SK-N-SH (cell line): ENCODE measurements around the gene LACTB. TPM values are rescaled to one million over a fixed set of nuclear protein-coding genes. Genes with fewer than 3 reads are reported as not detected.
A peak's percentile ranks its signal among the peaks of the same experiment; 100 is the strongest.

Source experiments
- CTCF ChIA-PET: fragments of 300-600, 350-600 bp; formaldehyde crosslinking; extraction: SDS; loops from one replicate; lab custom pipeline; 2021; lab: Yijun Ruan, JAX
- POLR2A ChIA-PET: fragments of 350-600 bp; sonication (Branson Sonifier 250); formaldehyde crosslinking; extraction: SDS; loops from one replicate; lab custom pipeline; 2020; ENCODE audit warnings: antibody characterized with exemption, inconsistent platforms; lab: Yijun Ruan, JAX
- DNase-seq: peaks from one replicate; pipeline ENCODE4 v3.0.0; 2012
- H2AFZ ChIP-seq: fragments of 200-600 bp; sonication (generic); 2 replicates; pipeline ENCODE4 v1.8.1; 2016; ENCODE audit warnings: antibody characterized with exemption, mild to moderate bottlenecking, low read depth
- H3F3A ChIP-seq: fragments of 200-600 bp; sonication (generic); replicated peaks from 2 replicates; pipeline ENCODE3; 2016; ENCODE audit warnings: antibody characterized with exemption, mild to moderate bottlenecking; ENCODE audit not compliant: insufficient read depth
- H3K27ac ChIP-seq, 2 experiments: fragments of 200-500 bp in 1 of 2; fragments of 200-600 bp in 1 of 2; sonication (Bioruptor generic) in 1 of 2; sonication (generic), shearing (Covaris generic) in 1 of 2; 2 replicates each; pipeline versions ENCODE4 v1.5.1 to v1.6.1; 2014 to 2016; ENCODE audit warnings: low read depth in 2 of 2, inconsistent platforms in 1 of 2, low read length in 1 of 2, mild to moderate bottlenecking in 1 of 2, mixed read lengths in 1 of 2
- H3K27me3 ChIP-seq: fragments of 200-600 bp; sonication (generic), shearing (Covaris generic); 2 replicates; pipeline ENCODE4 v1.6.1; 2016; ENCODE audit warnings: mixed run types; ENCODE audit not compliant: insufficient read depth
- H3K36me3 ChIP-seq, 2 experiments: fragments of 200-500 bp in 1 of 2; fragments of 200-600 bp in 1 of 2; sonication (Bioruptor generic) in 1 of 2; sonication (generic) in 1 of 2; replicated peaks in 1 of 2; 2 replicates each; pipeline versions ENCODE3 to v1.5.1; 2014 to 2016; ENCODE audit warnings: low read length in 1 of 2, mild to moderate bottlenecking in 1 of 2; ENCODE audit not compliant: insufficient read depth in 2 of 2, control insufficient read depth in 1 of 2
- H3K4me1 ChIP-seq, 2 experiments: fragments of 200-500 bp in 1 of 2; fragments of 200-600 bp in 1 of 2; sonication (Bioruptor generic) in 1 of 2; sonication (generic), shearing (Covaris generic) in 1 of 2; 2 replicates each; pipeline versions ENCODE4 v1.5.1 to v1.6.1; 2014 to 2016; ENCODE audit warnings: low read depth in 1 of 2, low read length in 1 of 2, mixed run types in 1 of 2; ENCODE audit not compliant: insufficient read depth in 2 of 2, control insufficient read depth in 1 of 2
- H3K4me2 ChIP-seq: fragments of 200-600 bp; sonication (generic), shearing (Covaris generic); 2 replicates; pipeline ENCODE4 v1.6.1; 2017; ENCODE audit warnings: mixed run types
- H3K4me3 ChIP-seq, 2 experiments: fragments of 200-500 bp in 1 of 2; fragments of 200-600 bp in 1 of 2; sonication (Bioruptor generic) in 1 of 2; sonication (generic), shearing (Covaris generic) in 1 of 2; 2 replicates each; pipeline versions ENCODE4 v1.5.1 to v1.8.1; 2014 to 2016; ENCODE audit warnings: low read depth in 2 of 2, inconsistent platforms in 1 of 2, low read length in 1 of 2, mild to moderate bottlenecking in 1 of 2, mixed read lengths in 1 of 2, moderate library complexity in 1 of 2
- H3K79me2 ChIP-seq: fragments of 200-600 bp; sonication (generic); 2 replicates; pipeline ENCODE4 v1.8.1; 2017; ENCODE audit warnings: mild to moderate bottlenecking; ENCODE audit not compliant: insufficient read depth
- H3K9ac ChIP-seq: fragments of 200-600 bp; sonication (generic); 2 replicates; pipeline ENCODE4 v1.6.1; 2017; ENCODE audit warnings: mixed run types
- H3K9me2 ChIP-seq: fragments of 200-600 bp; sonication (generic); 2 replicates; pipeline ENCODE4 v1.6.1; 2017; ENCODE audit warnings: mixed run types
- H3K9me3 ChIP-seq: fragments of 200-600 bp; sonication (generic); 2 replicates; pipeline ENCODE4 v1.6.1; 2017; ENCODE audit warnings: mixed run types, mild to moderate bottlenecking, moderate library complexity
- H4K20me1 ChIP-seq: fragments of 200-600 bp; sonication (generic); 2 replicates; pipeline ENCODE4 v1.6.1; 2017; ENCODE audit warnings: mild to moderate bottlenecking, mixed run types; ENCODE audit not compliant: insufficient read depth
- CTCF ChIP-seq: fragments of 200-600 bp; sonication (generic); IDR thresholded peaks from 2 replicates; pipeline ENCODE4 v1.6.1; 2017; ENCODE audit warnings: antibody characterized with exemption, mild to moderate bottlenecking, moderate library complexity
- EP300 ChIP-seq, 2 experiments: IDR thresholded peaks; 2 replicates each; pipeline versions ENCODE4 v1.4.0 to v1.6.1; 2012; ENCODE audit warnings: borderline replicate concordance in 1 of 2, low read depth in 1 of 2, low read length in 1 of 2
- EZH2phosphoT487 ChIP-seq: fragments of 200-600 bp; sonication (generic); IDR thresholded peaks from 2 replicates; pipeline ENCODE4 v1.6.1; 2017; ENCODE audit warnings: low read depth, mixed run types, mild to moderate bottlenecking, antibody characterized with exemption, moderate library complexity, borderline replicate concordance
- FOXJ3 ChIP-seq: sonication (generic); formaldehyde crosslinking; IDR thresholded peaks from 2 replicates; pipeline ENCODE4 v1.5.1; 2020; ENCODE audit warnings: mild to moderate bottlenecking, missing genetic modification reagents
- FOXM1 ChIP-seq: IDR thresholded peaks from 2 replicates; pipeline ENCODE4 v1.4.0; 2012; ENCODE audit warnings: low read depth, mild to moderate bottlenecking
- GABPA ChIP-seq: IDR thresholded peaks from 2 replicates; pipeline ENCODE4 v1.4.0; 2012; ENCODE audit warnings: low read depth, mild to moderate bottlenecking
- IRF3 ChIP-seq: fragments of 150-350 bp; IDR thresholded peaks from 2 replicates; pipeline ENCODE4 v1.6.1; 2016; ENCODE audit warnings: mild to moderate bottlenecking, low read depth, low read length
- JUND ChIP-seq: IDR thresholded peaks from 2 replicates; pipeline ENCODE4 v1.4.0; 2012
- PBX3 ChIP-seq: IDR thresholded peaks from 2 replicates; pipeline ENCODE4; 2012
- REST ChIP-seq: IDR thresholded peaks from 2 replicates; pipeline ENCODE4 v1.6.1; 2012; ENCODE audit warnings: mild to moderate bottlenecking, low read depth, low read length, moderate library complexity
- RXRA ChIP-seq: IDR thresholded peaks from 2 replicates; pipeline ENCODE4 v1.4.0; 2012; ENCODE audit warnings: low read depth, mild to moderate bottlenecking, borderline replicate concordance
- SIN3A ChIP-seq: IDR thresholded peaks from 2 replicates; pipeline ENCODE4 v1.6.1; 2012; ENCODE audit warnings: low read depth, mild to moderate bottlenecking, low read length, moderate library complexity, borderline replicate concordance
- TAF1 ChIP-seq: IDR thresholded peaks from 2 replicates; pipeline ENCODE4 v1.6.1; 2012; ENCODE audit warnings: low read depth, mild to moderate bottlenecking, low read length, moderate library complexity, borderline replicate concordance
- WGBS: methylation state at CpG from one replicate; pipeline ENCODE4 v1.1.6; 2017; ENCODE audit warnings: low lambda C conversion rate; 5-methylcytosine and 5-hydroxymethylcytosine counted together
- polyA plus RNA-seq, 3 experiments: library from polyadenylated mRNA; depleted of rRNA; stranded (reverse); fragments of >200 nt; gene quantifications; 2 replicates each; pipeline ENCODE4 v1.2.3, GENCODE V29; 2012

Gene LACTB
- polyA plus RNA-seq, 1 of the 3 experiments (the other 2 are of a cell fraction): 23.3 TPM

GRCh38 chr15:63157118-63157843 lies 35.6 kb downstream of the LACTB start, which contains the start of gene RPS27L (continued):
- TF ChIP-seq CTCF (no peak), REST (0 out of 2 replicates have a peak, but pooled peaks have one; percentile 54), IRF3 (no peak), GABPA (peak; percentile 66), RXRA (no peak; the same call in 1 of the 2 replicates)

- peak overlapping the region; percentile 82 for H2AFZ ChIP-seq
- peaks cover 52% of the 10 kb centered on the region for H3K79me2 ChIP-seq
- H3K27ac ChIP-seq: peak overlapping the region; percentile 97 to 99
- no peaks in the 10 kb centered on the region for H3K27me3 ChIP-seq
- H3K9ac ChIP-seq: peak overlapping the region; percentile 96
- ChIA-PET CTCF (interaction anchor here (1.0 to 1.3 kb wide), 3 partner anchors 17 to 110 kb away, joined by 3 read pairs; no protein-coding TSS in a partner anchor), POLR2A (interaction anchor here (0.6 to 1.9 kb wide), 7 partner anchors 11 to 1230 kb away, joined by 3 to 9 read pairs (median 3); partner anchors contain the start of genes APH1B, LACTB and TRIP4)
- no peak for TF ChIP-seq TAF1
- peak; percentile 41; the same call in 1 of the 2 replicates for TF ChIP-seq CTCF
- 0 out of 2 replicates have a peak, but pooled peaks have one; percentile 23 for TF ChIP-seq SIN3A
- no peak for TF ChIP-seq EP300 (IDR thresholded peaks at IDR 0.05; ENCODE audit: borderline replicate concordance in 1 of 2, low read depth in 1 of 2, low read length in 1 of 2)
- peak; percentile 11; the same call in 1 of the 2 replicates for TF ChIP-seq JUND
- TF ChIP-seq FOXM1: 0 out of 2 replicates have a peak, but pooled peaks have one; percentile 18
- no peak for TF ChIP-seq FOXJ3 (CRISPR knock-in tag)
- peak; percentile 45 for TF ChIP-seq PBX3
- TF ChIP-seq EZH2phosphoT487: no peak
- TF ChIP-seq, all 33 proteins: peak for 5
- H3K9me3 ChIP-seq: no peaks in the 10 kb centered on the region
- peak; percentile 80 for DNase-seq
- no peaks in the 10 kb centered on the region for H3K9me2 ChIP-seq
- H3F3A ChIP-seq: peaks cover 39% of the 10 kb centered on the region
- peak overlapping the region; percentile 74 for H3K4me2 ChIP-seq
- 5% methylated on average over 18 of the region's 18 CpGs for WGBS
- H3K4me3 ChIP-seq: peak overlapping the region; percentile 75 to 76
- H3K4me1 ChIP-seq: peaks cover 3 to 8% of the 10 kb centered on the region in 2 experiments; a peak in 1 of 4 replicates
- peaks cover 18 to 30% of the 10 kb centered on the region in 2 experiments for H3K36me3 ChIP-seq
- H4K20me1 ChIP-seq: peaks cover 23% of the 10 kb centered on the region; the same call in 1 of the 2 replicates
Observed at GRCh38 chr15:63157891-63158431, 36.3 kb downstream of the LACTB start.
